HEK293 (cell line): ENCODE measurements around the gene RPS6KA2.

Source experiments
- CTCF ChIA-PET: fragments of 350-600 bp; formaldehyde crosslinking; extraction: SDS; loops from one replicate; lab custom pipeline; 2021; ENCODE audit warnings: antibody characterized with exemption; lab: Yijun Ruan, JAX
- POLR2A ChIA-PET: fragments of 300-600 bp; formaldehyde crosslinking; extraction: SDS; loops from one replicate; lab custom pipeline; 2020; ENCODE audit warnings: antibody characterized with exemption, inconsistent platforms; lab: Yijun Ruan, JAX
- H3K27ac ChIP-seq: fragments of 200-500 bp; sonication (Bioruptor generic); 2 replicates; pipeline ENCODE4 v1.5.1; 2014; ENCODE audit warnings: low read depth, low read length, control low read depth, inconsistent platforms; ENCODE audit errors: extremely low read depth
- H3K36me3 ChIP-seq, 2 experiments: fragments of 200-500 bp in 1 of 2; sonication (Bioruptor generic) in 1 of 2; 1 replicate in 1 of 2; 2 replicates in 1 of 2; pipeline ENCODE4 v1.5.1; 2014 to 2017; ENCODE audit warnings: inconsistent platforms in 2 of 2, low read length in 2 of 2; ENCODE audit not compliant: control insufficient read depth in 2 of 2, insufficient read depth in 1 of 2
- H3K4me1 ChIP-seq: fragments of 200-500 bp; sonication (Bioruptor generic); 2 replicates; pipeline ENCODE4 v1.5.1; 2014; ENCODE audit warnings: mild to moderate bottlenecking, low read length, inconsistent platforms; ENCODE audit not compliant: control insufficient read depth, insufficient read depth
- H3K4me3 ChIP-seq: 2 replicates; pipeline ENCODE4 v1.5.1; 2011; ENCODE audit warnings: low read depth, mild to moderate bottlenecking, control low read depth, low read length, moderate library complexity
- H3K9me3 ChIP-seq: fragments of 200-500 bp; sonication (Bioruptor generic); 2 replicates; pipeline ENCODE4 v1.5.1; 2014; ENCODE audit warnings: low read depth, low read length, inconsistent platforms; ENCODE audit not compliant: control insufficient read depth, insufficient read depth
- BCL11A ChIP-seq: fragments of 450-650 bp; formaldehyde crosslinking; IDR thresholded peaks from 2 replicates; pipeline ENCODE4 v1.5.1; 2016; ENCODE audit warnings: low read depth, missing biosample characterization, missing genetic modification characterization
- GLI2 ChIP-seq: fragments of 450-650 bp; formaldehyde crosslinking; IDR thresholded peaks from 2 replicates; pipeline ENCODE4; 2017; ENCODE audit warnings: missing biosample characterization, missing genetic modification characterization, low read depth, borderline replicate concordance
- HIC1 ChIP-seq: fragments of 450-650 bp; formaldehyde crosslinking; IDR thresholded peaks from 2 replicates; pipeline ENCODE4 v1.5.1; 2016; ENCODE audit warnings: missing biosample characterization, missing genetic modification characterization
- KLF1 ChIP-seq: fragments of 450-650 bp; formaldehyde crosslinking; IDR thresholded peaks from 2 replicates; pipeline ENCODE4 v1.5.1; 2016; ENCODE audit warnings: missing biosample characterization, missing genetic modification characterization
- KLF10 ChIP-seq: fragments of 450-650 bp; IDR thresholded peaks from 2 replicates; pipeline ENCODE4 v1.5.1; 2018; ENCODE audit warnings: missing biosample characterization, mild to moderate bottlenecking, missing genetic modification characterization
- RBAK ChIP-seq: fragments of 450-650 bp; formaldehyde crosslinking; IDR thresholded peaks from 2 replicates; pipeline ENCODE4 v1.5.1; 2016; ENCODE audit warnings: missing biosample characterization, missing genetic modification characterization
- SCRT1 ChIP-seq: fragments of 450-650 bp; formaldehyde crosslinking; IDR thresholded peaks from 2 replicates; pipeline ENCODE4 v1.5.1; 2016; ENCODE audit warnings: missing biosample characterization, missing genetic modification characterization, borderline replicate concordance
- SETDB1 ChIP-seq: IDR thresholded peaks from one replicate; pipeline ENCODE4 v1.6.1; 2017; ENCODE audit warnings: mild to moderate bottlenecking, low read length, moderate library complexity, mixed read lengths; ENCODE audit not compliant: insufficient read length
- SP2 ChIP-seq: fragments of 450-650 bp; formaldehyde crosslinking; IDR thresholded peaks from 2 replicates; pipeline ENCODE4 v1.5.1; 2016; ENCODE audit warnings: missing biosample characterization, missing genetic modification characterization
- ZNF10 ChIP-seq: fragments of 450-650 bp; formaldehyde crosslinking; IDR thresholded peaks from 2 replicates; pipeline ENCODE4 v1.5.1; 2017; ENCODE audit warnings: missing biosample characterization, missing genetic modification characterization
- ZNF112 ChIP-seq: fragments of 450-650 bp; formaldehyde crosslinking; IDR thresholded peaks from 2 replicates; pipeline ENCODE4 v1.5.0; 2017; ENCODE audit warnings: missing biosample characterization, missing genetic modification characterization
- ZNF138 ChIP-seq: fragments of 450-650 bp; formaldehyde crosslinking; IDR thresholded peaks from 2 replicates; pipeline ENCODE4 v1.5.1; 2016; ENCODE audit warnings: missing biosample characterization, missing genetic modification characterization, borderline replicate concordance
- ZNF146 ChIP-seq: fragments of 450-650 bp; formaldehyde crosslinking; IDR thresholded peaks from 2 replicates; pipeline ENCODE4 v1.5.1; 2016; ENCODE audit warnings: missing biosample characterization, missing genetic modification characterization
- ZNF266 ChIP-seq: fragments of 450-650 bp; formaldehyde crosslinking; IDR thresholded peaks from 2 replicates; pipeline ENCODE4 v1.5.1; 2016; ENCODE audit warnings: missing biosample characterization, missing genetic modification characterization, low read depth
- ZNF311 ChIP-seq: fragments of 450-650 bp; formaldehyde crosslinking; IDR thresholded peaks from 2 replicates; pipeline ENCODE4 v1.5.1; 2017; ENCODE audit warnings: missing biosample characterization, missing genetic modification characterization, borderline replicate concordance
- ZNF324 ChIP-seq: fragments of 450-650 bp; formaldehyde crosslinking; IDR thresholded peaks from 2 replicates; pipeline ENCODE4 v1.5.1; 2016; ENCODE audit warnings: missing biosample characterization, missing genetic modification characterization
- ZNF335 ChIP-seq: fragments of 450-650 bp; formaldehyde crosslinking; conservative IDR thresholded peaks from 2 replicates; pipeline ENCODE4 v1.5.1; 2016; ENCODE audit warnings: missing biosample characterization, missing genetic modification characterization
- ZNF394 ChIP-seq: fragments of 450-650 bp; formaldehyde crosslinking; IDR thresholded peaks from 2 replicates; pipeline ENCODE4 v1.5.1; 2016; ENCODE audit warnings: missing biosample characterization, missing genetic modification characterization, mild to moderate bottlenecking, moderate library complexity, borderline replicate concordance
- ZNF510 ChIP-seq: fragments of 450-650 bp; formaldehyde crosslinking; IDR thresholded peaks from 2 replicates; pipeline ENCODE4 v1.5.1; 2018; ENCODE audit warnings: mild to moderate bottlenecking, missing genetic modification characterization, missing biosample characterization; ENCODE audit not compliant: insufficient replicate concordance
- ZNF530 ChIP-seq: fragments of 450-650 bp; formaldehyde crosslinking; IDR thresholded peaks from 2 replicates; pipeline ENCODE4 v1.5.1; 2016; ENCODE audit warnings: low read depth, missing biosample characterization, missing genetic modification characterization
- ZNF560 ChIP-seq: fragments of 450-650 bp; formaldehyde crosslinking; IDR thresholded peaks from 2 replicates; pipeline ENCODE4 v1.5.1; 2017; ENCODE audit warnings: missing biosample characterization, missing genetic modification characterization, borderline replicate concordance
- ZNF660 ChIP-seq: fragments of 450-650 bp; IDR thresholded peaks from 2 replicates; pipeline ENCODE4 v1.5.1; 2018; ENCODE audit warnings: missing biosample characterization, mild to moderate bottlenecking, missing genetic modification characterization
- ZNF747 ChIP-seq: fragments of 450-650 bp; formaldehyde crosslinking; IDR thresholded peaks from 2 replicates; pipeline ENCODE4 v1.5.1; 2016; ENCODE audit warnings: missing biosample characterization, missing genetic modification characterization
- ZSCAN4 ChIP-seq: fragments of 450-650 bp; formaldehyde crosslinking; IDR thresholded peaks from 2 replicates; pipeline ENCODE4 v1.5.1; 2017; ENCODE audit warnings: missing biosample characterization, missing genetic modification characterization
- TF ChIP-seq, protein P1 (sequence below): fragments of 450-650 bp; formaldehyde crosslinking; optimal IDR thresholded peaks from 2 replicates; pipeline ENCODE3; 2016; ENCODE audit warnings: missing biosample characterization, mild to moderate bottlenecking, missing genetic modification characterization

The RPS6KA2 gene

DNA sequence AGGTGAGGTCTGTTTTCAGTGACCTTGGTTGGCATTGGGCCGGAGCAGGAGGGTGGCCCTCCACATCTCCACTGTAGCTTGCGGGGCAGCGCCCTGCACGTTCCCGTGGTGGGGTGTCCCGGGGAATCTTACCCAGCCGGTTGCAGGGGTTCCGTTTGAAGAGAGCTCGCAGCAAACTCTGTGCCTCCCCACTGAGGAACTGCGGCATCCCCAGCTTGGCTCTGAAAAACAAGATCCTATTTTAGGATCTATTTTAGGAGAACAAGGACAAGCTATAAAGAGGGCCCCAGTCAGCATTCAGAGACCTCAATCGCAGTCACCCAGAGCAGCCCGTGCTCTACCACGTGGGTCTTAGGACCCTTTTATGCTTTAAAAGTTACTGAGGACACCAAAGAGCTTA, 138.3 kb downstream of the RPS6KA2 start:
- no peaks in the 10 kb centered on the region for H3K36me3 ChIP-seq
- no peak overlapping the region for H3K4me3 ChIP-seq
- no peak overlapping the region for H3K27ac ChIP-seq
- no peaks in the 10 kb centered on the region for H3K9me3 ChIP-seq
- no peak for TF ChIP-seq ZNF324 (tag by site-specific recombination)
- no peak for TF ChIP-seq ZNF311 (tag by site-specific recombination)
- ChIA-PET CTCF (no interaction called here), POLR2A (interaction anchor here (2.1 kb wide), 1 partner anchor 138 kb away, joined by 6 read pairs; the partner anchor contains the start of gene RPS6KA2)
- H3K4me1 ChIP-seq = peaks cover 18% of the 10 kb centered on the region

DNA sequence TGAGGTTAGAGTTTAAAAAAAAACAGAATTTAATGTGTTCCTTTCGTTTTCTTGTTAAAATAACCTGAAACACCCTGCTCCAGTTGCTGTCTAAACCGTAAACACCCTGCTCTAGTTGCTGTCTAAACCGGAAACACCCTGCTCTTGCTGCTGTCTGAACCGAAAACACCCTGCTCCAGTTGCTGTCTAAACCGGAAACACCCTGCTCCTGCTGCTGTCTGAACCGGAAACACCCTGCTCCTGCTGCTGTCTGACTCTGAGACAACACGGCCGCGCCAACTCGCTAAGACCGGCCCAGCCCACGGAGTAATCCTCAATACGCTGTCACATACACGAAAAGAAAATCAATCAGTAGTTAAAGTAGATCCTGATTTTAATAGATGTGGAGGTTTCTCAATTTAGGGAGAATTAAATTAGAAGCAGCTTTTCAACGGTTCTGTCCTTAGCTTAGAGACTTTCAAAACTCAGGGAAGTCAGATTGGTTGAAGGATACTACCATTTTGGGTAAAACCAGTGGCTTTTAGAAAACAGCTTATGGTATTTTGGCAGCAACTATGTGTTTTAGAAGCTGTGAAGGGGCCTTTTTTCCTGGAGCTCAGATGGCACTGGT, 138.9 kb downstream of the RPS6KA2 start:
- Histone ChIP-seq H3K9me3 (no peaks in the 10 kb centered on the region), H3K36me3 (no peaks in the 10 kb centered on the region)
- ChIA-PET POLR2A (interaction anchor here (2.1 kb wide), 1 partner anchor 138 kb away, joined by 6 read pairs; the partner anchor contains the start of gene RPS6KA2), CTCF (interaction anchor here (0.6 to 0.7 kb wide), 2 partner anchors 24 to 1053 kb away, joined by 3 read pairs; no protein-coding TSS in a partner anchor)
- TF ChIP-seq, protein P1, sequence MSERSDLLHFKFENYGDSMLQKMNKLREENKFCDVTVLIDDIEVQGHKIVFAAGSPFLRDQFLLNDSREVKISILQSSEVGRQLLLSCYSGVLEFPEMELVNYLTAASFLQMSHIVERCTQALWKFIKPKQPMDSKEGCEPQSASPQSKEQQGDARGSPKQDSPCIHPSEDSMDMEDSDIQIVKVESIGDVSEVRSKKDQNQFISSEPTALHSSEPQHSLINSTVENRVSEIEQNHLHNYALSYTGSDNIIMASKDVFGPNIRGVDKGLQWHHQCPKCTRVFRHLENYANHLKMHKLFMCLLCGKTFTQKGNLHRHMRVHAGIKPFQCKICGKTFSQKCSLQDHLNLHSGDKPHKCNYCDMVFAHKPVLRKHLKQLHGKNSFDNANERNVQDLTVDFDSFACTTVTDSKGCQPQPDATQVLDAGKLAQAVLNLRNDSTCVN (tag by site-specific recombination) = no peak
- peak; percentile 94 for TF ChIP-seq KLF1 (tag by site-specific recombination)
- peak; percentile 42 for TF ChIP-seq SETDB1
- TF ChIP-seq, all 188 proteins: peak for 2
- H3K27ac ChIP-seq = no peak overlapping the region
- H3K4me3 ChIP-seq = no peak overlapping the region
- peaks cover 18% of the 10 kb centered on the region for H3K4me1 ChIP-seq

- TF ChIP-seq ZNF138 (tag by site-specific recombination) = no peak
- no peak for TF ChIP-seq SP2 (tag by site-specific recombination)
- no peak for TF ChIP-seq ZNF266 (tag by site-specific recombination)
- no peak for TF ChIP-seq ZNF335
- TF ChIP-seq ZNF394 (tag by site-specific recombination) = no peak
- no peak for TF ChIP-seq BCL11A (tag by site-specific recombination)
- TF ChIP-seq ZNF660 (tag by site-specific recombination) = no peak
- no peak for TF ChIP-seq ZNF510
- TF ChIP-seq ZNF560 = no peak
- ChIA-PET POLR2A (no interaction called here), CTCF (no interaction called here)
- Histone ChIP-seq H3K4me3 (no peak overlapping the region), H3K36me3 (no peaks in the 10 kb centered on the region), H3K27ac (no peak overlapping the region), H3K4me1 (peaks cover 14% of the 10 kb centered on the region), H3K9me3 (no peaks in the 10 kb centered on the region)
Observed at GRCh38 chr6:166487148-166487547, 139.9 kb downstream of the RPS6KA2 start.

DNA sequence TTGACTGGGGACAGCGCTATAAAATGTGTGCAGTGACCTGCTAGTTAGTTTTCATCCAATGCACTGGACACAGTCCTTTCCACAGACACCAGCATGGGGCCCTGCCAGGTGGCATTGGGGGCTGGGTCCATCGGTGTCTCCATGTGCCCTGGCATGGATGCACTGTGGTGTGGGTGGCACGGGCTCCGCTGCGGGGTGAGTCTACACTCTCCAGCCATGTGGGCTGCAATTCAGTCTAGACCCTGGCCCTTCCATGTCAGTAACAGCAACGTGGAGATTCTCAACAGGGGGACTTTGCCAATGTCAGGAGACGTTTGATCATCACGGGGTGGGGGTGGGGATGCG, 140.5 kb downstream of the RPS6KA2 start:
- POLR2A ChIA-PET = no interaction called here
- no peak for TF ChIP-seq ZNF112 (tag by site-specific recombination)
- no peak for TF ChIP-seq ZSCAN4
- no peak for TF ChIP-seq RBAK (tag by site-specific recombination)
- no peak for TF ChIP-seq GLI2
- no peak for TF ChIP-seq ZNF10 (tag by site-specific recombination)
- no peak for TF ChIP-seq KLF10 (tag by site-specific recombination)
- TF ChIP-seq ZNF146 = no peak
- no peak for TF ChIP-seq ZNF747 (tag by site-specific recombination)
- no peak for TF ChIP-seq SCRT1 (tag by site-specific recombination)
- TF ChIP-seq ZNF530 (tag by site-specific recombination) = no peak
- no peak for TF ChIP-seq HIC1 (tag by site-specific recombination)

More for the DNA sequence above, 140.5 kb downstream of the RPS6KA2 start:
- H3K36me3 ChIP-seq = no peaks in the 10 kb centered on the region
- peaks cover 8% of the 10 kb centered on the region for H3K4me1 ChIP-seq
- H3K4me3 ChIP-seq = no peak overlapping the region
- no peaks in the 10 kb centered on the region for H3K9me3 ChIP-seq
- CTCF ChIA-PET = no interaction called here
- no peak overlapping the region for H3K27ac ChIP-seq
